H1 (cell line): Measurements from ENCODE around the gene NEK11.
"Not testable (repeated sequence)": the region's sequence is repeated elsewhere in the genome, so short reads cannot be mapped to it uniquely, and the experiment has no call there.

ENCODE experiments used
- CBX8 ChIP-seq: fragments of 300-800, 300-1000 bp; sonication (generic); IDR thresholded peaks from 2 replicates; pipeline ENCODE4 v1.7.1; 2016; ENCODE audit warnings: low read depth, low read length, borderline replicate concordance
- CTCF ChIP-seq, 3 experiments: IDR thresholded peaks; 1 replicate in 2 of 3; 2 replicates in 1 of 3; pipeline versions ENCODE4 v1.5.1 to v1.6.1; 2011; ENCODE audit warnings: low read length in 3 of 3, mild to moderate bottlenecking in 3 of 3, inconsistent platforms in 2 of 3, low read depth in 1 of 3, moderate library complexity in 1 of 3; ENCODE audit not compliant: insufficient read depth in 1 of 3; ENCODE audit errors: control extremely low read depth in 1 of 3
- YY1 ChIP-seq: IDR thresholded peaks from 2 replicates; pipeline ENCODE4 v1.6.1; 2011; ENCODE audit warnings: low read depth, mild to moderate bottlenecking, low read length

GRCh38 chr3:131361066-131361463 lies 334.4 kb downstream of the NEK11 start:
- not testable (repeated sequence) for TF ChIP-seq CTCF (IDR thresholded peaks at IDR 0.05; ENCODE audit: control extremely low read depth in 1 of 3, insufficient read depth in 1 of 3, low read depth in 1 of 3, low read length in 3 of 3); YY1; CBX8
